Suprapubic skin (tissue), 4 donors: ENCODE measurements around the gene UNC45A. TPM values are rescaled to one million over a fixed set of nuclear protein-coding genes. Genes with fewer than 3 reads are reported as not detected.

Experiments
- DNase-seq, 2 donors: peaks; one replicate each; pipeline ENCODE4 v3.0.0-alpha.2; 2019; ENCODE audit warnings: low spot score in 2 of 2
- H3K27ac ChIP-seq: fragments of 200-600 bp; sonication (generic); one replicate; pipeline ENCODE4 v1.5.1; 2019
- H3K27me3 ChIP-seq: fragments of 200-600 bp; sonication (generic); one replicate; pipeline ENCODE4 v1.5.1; 2019
- H3K36me3 ChIP-seq: fragments of 200-600 bp; sonication (generic); one replicate; pipeline ENCODE4 v1.5.1; 2019
- H3K4me1 ChIP-seq: fragments of 200-600 bp; sonication (generic); one replicate; pipeline ENCODE4 v1.5.1; 2019
- H3K4me3 ChIP-seq: fragments of 200-600 bp; sonication (generic); one replicate; pipeline ENCODE4 v1.5.1; 2019; ENCODE audit warnings: mild to moderate bottlenecking
- H3K9me3 ChIP-seq: fragments of 200-600 bp; sonication (generic); one replicate; pipeline ENCODE4 v1.5.1; 2019
- EP300 ChIP-seq: sonication (generic); formaldehyde crosslinking; IDR thresholded peaks from one replicate; pipeline ENCODE4 v1.6.1; 2017; ENCODE audit warnings: antibody characterized with exemption
- POLR2A ChIP-seq, 2 donors: fragments of 450-650 bp; IDR thresholded peaks; one replicate each; pipeline ENCODE4 v1.6.1; 2017; ENCODE audit warnings: antibody characterized with exemption in 2 of 2, mild to moderate bottlenecking in 2 of 2, moderate library complexity in 2 of 2
- POLR2AphosphoS5 ChIP-seq, 3 donors: sonication (generic); formaldehyde crosslinking; IDR thresholded peaks; one replicate each; pipeline ENCODE4 v1.6.1; 2017; ENCODE audit warnings: antibody characterized with exemption in 3 of 3
- WGBS: methylation state at CpG from one replicate; pipeline ENCODE4 v1.1.5; 2018; 5-methylcytosine and 5-hydroxymethylcytosine counted together
- total RNA-seq, 4 donors: library from RNA; depleted of rRNA; stranded (reverse); fragments of >200 nt; gene quantifications; one replicate each; pipeline ENCODE4 v1.1.0, GENCODE V29; 2016
- TF ChIP-seq, protein P1 (sequence below), 2 donors: fragments of 200-600 bp in 1 of 2; fragments of 450-650 bp in 1 of 2; sonication (generic) in 1 of 2; IDR thresholded peaks; one replicate each; pipeline ENCODE4 v1.5.1; 2016 to 2019; ENCODE audit warnings: antibody characterized with exemption in 2 of 2, mild to moderate bottlenecking in 1 of 2, moderate library complexity in 1 of 2

Gene UNC45A
- total RNA-seq, 4 donors from 2014 or later: 52.4 to 94.5 (median 67.8) TPM

DNA sequence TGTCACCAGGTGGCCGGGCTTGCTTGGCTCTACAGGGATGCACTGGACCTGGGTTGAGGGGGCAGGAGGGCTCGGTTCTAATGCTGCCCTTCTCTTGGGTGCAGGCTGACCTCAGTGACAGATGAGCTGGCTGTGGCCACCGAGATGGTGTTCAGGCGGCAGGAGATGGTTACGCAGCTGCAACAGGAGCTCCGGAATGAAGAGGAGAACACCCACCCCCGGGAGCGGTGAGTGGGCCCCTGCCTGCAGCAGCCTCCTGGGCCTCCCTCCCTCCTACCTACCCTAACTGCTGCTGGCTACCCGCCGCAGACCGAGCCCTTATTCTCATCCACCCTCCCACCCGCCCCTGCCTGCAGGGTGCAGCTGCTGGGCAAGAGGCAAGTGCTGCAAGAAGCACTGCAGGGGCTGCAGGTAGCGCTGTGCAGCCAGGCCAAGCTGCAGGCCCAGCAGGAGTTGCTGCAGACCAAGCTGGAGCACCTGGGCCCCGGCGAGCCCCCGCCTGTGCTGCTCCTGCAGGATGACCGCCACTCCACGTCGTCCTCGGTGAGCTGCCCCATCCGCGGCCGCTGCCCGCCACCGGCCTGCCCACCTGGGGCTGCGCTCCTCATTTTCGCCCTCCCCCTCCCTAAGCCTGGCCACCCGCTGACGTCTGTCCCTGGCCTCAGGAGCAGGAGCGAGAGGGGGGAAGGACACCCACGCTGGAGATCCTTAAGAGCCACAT, 45.2 kb upstream of the UNC45A start:
- peaks cover 24% of the 10 kb centered on the region for H3K4me1 ChIP-seq
- H3K27me3 ChIP-seq: no peaks in the 10 kb centered on the region
- TF ChIP-seq, protein P1, sequence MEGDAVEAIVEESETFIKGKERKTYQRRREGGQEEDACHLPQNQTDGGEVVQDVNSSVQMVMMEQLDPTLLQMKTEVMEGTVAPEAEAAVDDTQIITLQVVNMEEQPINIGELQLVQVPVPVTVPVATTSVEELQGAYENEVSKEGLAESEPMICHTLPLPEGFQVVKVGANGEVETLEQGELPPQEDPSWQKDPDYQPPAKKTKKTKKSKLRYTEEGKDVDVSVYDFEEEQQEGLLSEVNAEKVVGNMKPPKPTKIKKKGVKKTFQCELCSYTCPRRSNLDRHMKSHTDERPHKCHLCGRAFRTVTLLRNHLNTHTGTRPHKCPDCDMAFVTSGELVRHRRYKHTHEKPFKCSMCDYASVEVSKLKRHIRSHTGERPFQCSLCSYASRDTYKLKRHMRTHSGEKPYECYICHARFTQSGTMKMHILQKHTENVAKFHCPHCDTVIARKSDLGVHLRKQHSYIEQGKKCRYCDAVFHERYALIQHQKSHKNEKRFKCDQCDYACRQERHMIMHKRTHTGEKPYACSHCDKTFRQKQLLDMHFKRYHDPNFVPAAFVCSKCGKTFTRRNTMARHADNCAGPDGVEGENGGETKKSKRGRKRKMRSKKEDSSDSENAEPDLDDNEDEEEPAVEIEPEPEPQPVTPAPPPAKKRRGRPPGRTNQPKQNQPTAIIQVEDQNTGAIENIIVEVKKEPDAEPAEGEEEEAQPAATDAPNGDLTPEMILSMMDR (IDR thresholded peaks at IDR 0.05): no peak
- TF ChIP-seq POLR2AphosphoS5 (IDR thresholded peaks at IDR 0.05) (no peak), POLR2A (IDR thresholded peaks at IDR 0.05) (no peak), EP300 (no peak)
- peak in 1 of 2 donors; percentile 55 for DNase-seq
- 95% methylated on average over 10 of the region's 31 CpGs for WGBS
- peaks cover 60% of the 10 kb centered on the region for H3K36me3 ChIP-seq
- H3K4me3 ChIP-seq: no peak overlapping the region
- no peaks in the 10 kb centered on the region for H3K9me3 ChIP-seq
- H3K27ac ChIP-seq: no peak overlapping the region

DNA sequence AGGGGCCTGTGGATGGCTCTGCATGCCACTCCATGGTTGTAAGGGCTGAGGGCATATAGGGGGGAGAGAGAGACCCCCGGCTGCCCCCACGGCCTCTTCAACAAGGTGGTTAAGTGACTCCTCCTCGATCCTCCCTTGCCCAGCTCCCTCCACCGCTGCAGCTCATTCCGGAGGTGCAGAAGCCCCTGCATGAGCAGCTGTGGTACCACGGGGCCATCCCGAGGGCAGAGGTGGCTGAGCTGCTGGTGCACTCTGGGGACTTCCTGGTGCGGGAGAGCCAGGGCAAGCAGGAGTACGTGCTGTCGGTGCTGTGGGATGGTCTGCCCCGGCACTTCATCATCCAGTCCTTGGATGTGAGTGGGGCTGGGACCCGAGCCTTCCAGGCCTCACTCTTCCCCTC, 44.2 kb upstream of the UNC45A start:
- DNase-seq: peak in 1 of 2 donors; percentile 56
- H3K36me3 ChIP-seq: peaks cover 65% of the 10 kb centered on the region
- no peak for TF ChIP-seq EP300
- TF ChIP-seq, protein P1 (IDR thresholded peaks at IDR 0.05): no peak
- no peak for TF ChIP-seq POLR2A (IDR thresholded peaks at IDR 0.05)
- TF ChIP-seq POLR2AphosphoS5 (IDR thresholded peaks at IDR 0.05): no peak
- H3K27me3 ChIP-seq: no peaks in the 10 kb centered on the region
- 89% methylated on average over 9 of the region's 12 CpGs for WGBS
- peaks cover 20% of the 10 kb centered on the region for H3K4me1 ChIP-seq
- H3K27ac ChIP-seq: no peak overlapping the region
- H3K4me3 ChIP-seq: no peak overlapping the region
- no peaks in the 10 kb centered on the region for H3K9me3 ChIP-seq

GRCh38 chr15:90891346-90891949, 43.6 kb upstream of the UNC45A start:
- DNase-seq: no peak
- Histone ChIP-seq H3K4me3 (no peak overlapping the region), H3K4me1 (peaks cover 14% of the 10 kb centered on the region), H3K27me3 (no peaks in the 10 kb centered on the region), H3K9me3 (no peaks in the 10 kb centered on the region), H3K36me3 (peaks cover 65% of the 10 kb centered on the region), H3K27ac (no peak overlapping the region)
- TF ChIP-seq POLR2A (IDR thresholded peaks at IDR 0.05) (no peak), POLR2AphosphoS5 (IDR thresholded peaks at IDR 0.05) (no peak), EP300 (no peak)
- TF ChIP-seq, protein P1 (IDR thresholded peaks at IDR 0.05): no peak
- 94% methylated on average over 7 of the region's 8 CpGs for WGBS

GRCh38 chr15:90892023-90892422, 43.1 kb upstream of the UNC45A start:
- Histone ChIP-seq H3K4me1 (peaks cover 8% of the 10 kb centered on the region), H3K9me3 (no peaks in the 10 kb centered on the region), H3K27ac (no peak overlapping the region), H3K4me3 (no peak overlapping the region), H3K27me3 (no peaks in the 10 kb centered on the region), H3K36me3 (peaks cover 63% of the 10 kb centered on the region)
- DNase-seq: no peak
- WGBS: 96% methylated on average over 11 of the region's 11 CpGs
- TF ChIP-seq POLR2A (IDR thresholded peaks at IDR 0.05): no peak
- no peak for TF ChIP-seq POLR2AphosphoS5 (IDR thresholded peaks at IDR 0.05)
- TF ChIP-seq, protein P1 (IDR thresholded peaks at IDR 0.05): no peak
- TF ChIP-seq EP300: no peak

DNA sequence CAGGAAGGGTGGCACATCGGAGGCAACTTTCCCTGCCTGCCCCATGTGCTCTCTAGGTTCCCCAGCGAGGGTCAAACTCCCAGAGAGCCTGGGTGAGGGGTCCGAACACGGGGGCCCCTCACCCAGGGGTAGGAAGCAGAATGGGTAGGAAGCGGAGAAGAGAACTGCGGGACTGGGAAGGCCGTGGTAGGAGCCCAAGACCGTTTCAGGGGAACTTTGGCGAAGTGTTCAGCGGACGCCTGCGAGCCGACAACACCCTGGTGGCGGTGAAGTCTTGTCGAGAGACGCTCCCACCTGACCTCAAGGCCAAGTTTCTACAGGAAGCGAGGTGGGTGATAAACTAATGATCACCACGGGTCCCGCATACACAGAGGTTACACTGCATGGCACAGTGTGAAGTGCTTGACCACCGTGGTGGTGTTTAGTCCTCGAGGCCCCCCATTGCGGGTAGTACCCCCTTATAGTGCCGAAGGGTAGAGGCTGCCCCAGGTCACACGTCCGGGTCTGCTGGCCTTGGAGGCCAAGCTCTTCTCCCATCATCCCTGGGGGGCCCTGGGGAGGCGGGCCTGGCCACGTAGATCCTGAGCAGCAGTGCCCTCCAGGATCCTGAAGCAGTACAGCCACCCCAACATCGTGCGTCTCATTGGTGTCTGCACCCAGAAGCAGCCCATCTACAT, 42.4 kb upstream of the UNC45A start:
- Histone ChIP-seq H3K27me3 (no peaks in the 10 kb centered on the region), H3K36me3 (peaks cover 58% of the 10 kb centered on the region), H3K9me3 (no peaks in the 10 kb centered on the region), H3K4me1 (peaks cover 6% of the 10 kb centered on the region), H3K27ac (no peak overlapping the region), H3K4me3 (no peak overlapping the region)
- TF ChIP-seq, protein P1 (IDR thresholded peaks at IDR 0.05): no peak
- TF ChIP-seq EP300: no peak
- no peak for TF ChIP-seq POLR2AphosphoS5 (IDR thresholded peaks at IDR 0.05)
- TF ChIP-seq POLR2A (IDR thresholded peaks at IDR 0.05): no peak
- 94% methylated on average over 21 of the region's 29 CpGs for WGBS
- no peak for DNase-seq
